Measurements from ENCODE around the gene KAT6B.

KAT6B gene

DNA sequence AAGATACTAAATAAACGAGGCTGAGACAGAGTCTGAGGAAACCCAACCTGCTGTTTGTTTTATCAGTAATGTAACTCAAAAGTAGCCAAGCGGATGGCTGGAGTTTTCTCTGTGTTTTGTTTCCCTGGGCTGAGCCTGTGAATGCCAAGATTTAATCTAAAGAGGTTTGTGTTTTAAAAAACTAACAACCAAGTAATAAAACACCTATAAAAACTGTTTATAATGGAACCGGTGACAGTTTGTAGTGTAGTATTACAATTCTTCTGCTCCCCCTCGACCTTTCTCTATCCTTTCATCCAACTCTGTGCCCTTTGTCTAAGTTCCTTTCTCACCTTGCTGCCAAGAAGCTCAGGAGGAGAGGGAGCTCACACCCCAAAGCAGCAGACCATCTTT is 2.6 kb upstream of the KAT6B start:
- DNase-seq (ENCODE audit: low read depth): no peak

DNA sequence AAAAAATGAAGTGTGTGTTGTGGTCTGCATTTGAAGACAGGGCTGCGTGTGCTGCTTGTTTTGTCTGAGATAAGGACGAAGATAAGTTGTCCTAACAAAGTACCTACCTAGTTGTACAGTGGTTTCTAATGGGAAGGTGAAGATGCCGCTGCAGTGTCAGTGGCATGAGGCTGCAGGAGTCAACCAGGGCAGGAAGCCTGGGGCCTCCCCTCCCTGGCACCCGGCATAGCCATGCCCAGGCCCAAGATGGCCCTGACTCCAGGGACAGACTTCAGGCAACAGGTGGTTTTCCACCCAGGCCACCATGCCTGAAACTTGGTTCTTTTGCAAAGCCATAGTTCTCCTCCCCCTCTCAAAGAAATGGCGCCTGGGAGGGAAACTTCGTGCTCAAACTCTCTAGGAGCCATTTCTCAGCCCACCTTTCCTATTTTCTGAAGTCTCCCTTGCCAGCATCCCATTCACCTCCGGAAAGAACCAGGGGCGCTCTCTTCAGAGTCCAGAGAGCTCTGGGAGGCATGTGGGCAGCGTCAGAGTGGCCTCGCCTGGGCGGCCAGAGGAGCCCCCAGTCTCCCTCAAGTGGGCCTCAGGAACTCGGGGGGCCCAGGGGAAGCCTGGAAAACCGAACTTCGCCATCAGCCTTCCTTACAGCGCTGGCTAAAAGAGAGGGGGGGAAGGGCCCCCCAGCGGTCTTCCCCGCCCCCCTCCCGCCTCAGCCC is 2.1 kb upstream of the KAT6B start:
- no peak for DNase-seq (ENCODE audit: low read depth)

DNA sequence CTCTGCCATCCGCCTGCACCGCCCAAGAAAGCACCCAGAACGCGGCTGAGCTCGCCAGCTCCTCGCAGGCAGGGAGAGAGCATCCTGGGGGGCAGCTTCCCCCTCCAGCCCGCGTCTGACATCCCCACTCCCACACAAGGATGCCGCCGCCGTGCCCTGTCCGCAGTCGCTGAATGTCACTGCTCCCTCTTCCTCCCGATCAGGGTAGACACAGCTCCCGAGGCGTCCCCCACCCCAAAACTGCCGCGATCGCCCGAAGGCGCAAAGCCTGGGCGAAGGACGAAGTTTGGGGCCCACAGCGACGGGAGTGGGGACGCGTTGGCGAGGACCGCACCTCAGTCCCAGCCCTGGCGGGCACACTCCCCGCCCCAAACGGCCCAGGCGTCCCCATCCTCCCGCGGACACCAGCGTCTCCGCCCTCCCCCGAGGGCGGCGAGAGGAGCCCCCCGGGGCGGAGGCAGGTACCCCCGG is 1.5 kb upstream of the KAT6B start:
- DNase-seq (ENCODE audit: low read depth): peak; percentile 11

DNA sequence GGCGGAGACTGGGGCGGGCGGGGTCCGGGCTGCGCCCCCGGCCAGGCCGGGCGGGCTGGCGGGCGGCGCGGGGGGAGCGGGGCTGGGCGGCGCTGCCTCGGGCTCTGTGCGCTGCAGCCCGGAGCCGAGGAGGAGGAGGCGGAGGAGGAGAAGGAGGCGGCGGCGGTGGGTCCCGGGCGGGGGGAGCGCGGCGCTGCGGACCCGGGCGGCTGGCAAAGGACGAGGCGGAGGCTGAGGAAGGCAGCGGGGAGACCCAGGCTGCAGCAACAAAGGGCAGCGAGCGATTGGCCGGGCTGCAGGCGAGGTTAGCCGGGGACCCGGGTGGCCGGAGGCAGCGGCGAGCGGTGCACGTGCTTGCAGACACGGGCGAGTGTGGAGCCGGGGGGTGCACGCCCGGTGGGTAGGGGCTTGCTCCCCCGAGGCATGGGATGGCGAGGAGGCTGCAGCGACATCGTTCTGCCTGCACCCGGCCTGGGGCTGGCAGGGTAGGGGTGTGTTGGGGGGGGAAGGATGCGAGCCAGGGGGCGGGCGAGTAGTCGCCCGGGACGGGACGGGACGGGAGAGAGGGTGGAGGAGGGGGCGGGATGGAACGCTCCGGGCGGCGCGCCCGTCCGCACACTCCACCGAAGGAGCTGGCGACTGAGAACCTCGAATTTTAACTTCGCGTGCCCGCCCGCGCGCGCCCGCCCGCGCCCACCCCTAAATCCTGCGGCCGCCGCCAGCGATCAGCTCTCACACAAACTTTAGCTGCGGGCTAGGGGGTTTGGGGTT is 844 bp upstream of the KAT6B start:
- no peak for DNase-seq (ENCODE audit: low read depth)

DNA sequence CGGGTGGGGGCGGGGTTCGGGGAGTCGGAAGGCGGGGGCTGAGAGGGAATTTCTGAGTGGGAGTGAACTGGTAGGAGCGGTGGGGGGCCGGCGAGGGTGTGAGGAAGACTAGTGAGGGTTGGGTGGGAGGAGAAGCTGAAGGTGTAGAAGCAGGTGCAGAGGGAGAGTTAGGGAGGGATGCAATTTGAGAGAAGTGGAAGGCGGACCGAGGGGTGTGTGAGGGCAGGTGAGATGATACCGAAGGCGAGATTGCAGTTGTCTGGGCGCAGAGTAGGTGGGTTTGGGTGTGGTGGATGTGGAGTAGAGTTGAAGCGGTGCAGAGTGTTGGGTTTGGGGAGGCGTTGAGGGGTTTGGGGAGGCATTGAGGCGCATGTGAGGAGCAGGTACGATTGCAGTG is 643 bp downstream of the KAT6B start:
- no peak for DNase-seq (ENCODE audit: low read depth)

DNA sequence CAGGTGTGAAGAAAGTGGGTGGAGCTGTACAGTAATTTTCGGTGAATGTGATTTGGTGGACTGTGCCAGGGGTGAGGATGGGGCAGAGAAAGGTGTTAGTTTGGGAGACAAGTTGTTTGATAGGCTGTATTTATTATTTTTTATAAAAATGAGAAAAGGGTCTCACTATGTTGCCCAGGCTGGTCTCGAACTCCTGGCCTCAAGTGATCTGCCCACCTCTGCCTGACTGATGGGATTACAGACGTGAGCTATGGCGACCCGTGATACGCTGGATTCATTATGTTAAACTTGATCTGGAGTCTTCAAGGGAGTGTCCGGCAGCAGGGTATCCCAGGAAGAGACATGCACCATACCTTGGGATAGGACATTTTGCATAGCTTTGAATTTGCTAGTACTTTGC is 1.3 kb downstream of the KAT6B start:
- DNase-seq (ENCODE audit: low read depth): no peak

DNA sequence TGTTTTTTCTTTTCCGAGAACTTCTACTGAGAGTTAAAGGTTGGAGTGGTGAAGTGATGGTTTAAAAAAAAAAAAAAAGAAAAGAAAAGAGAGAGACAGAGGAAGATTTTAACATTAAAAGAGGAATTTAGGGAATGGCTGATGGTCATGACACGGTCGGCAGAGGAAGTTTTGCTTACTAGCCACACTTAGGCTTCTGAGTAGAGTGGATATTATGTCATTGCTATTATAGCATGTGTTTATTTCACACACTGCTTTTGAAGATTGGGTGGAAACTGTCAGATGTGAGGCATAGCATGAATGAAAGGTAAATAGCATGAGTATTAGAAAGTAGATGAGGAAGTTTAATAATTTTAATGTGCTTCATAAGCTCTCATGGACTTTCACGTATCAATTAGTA is 2.5 kb downstream of the KAT6B start:
- DNase-seq (ENCODE audit: low read depth): no peak

DNA sequence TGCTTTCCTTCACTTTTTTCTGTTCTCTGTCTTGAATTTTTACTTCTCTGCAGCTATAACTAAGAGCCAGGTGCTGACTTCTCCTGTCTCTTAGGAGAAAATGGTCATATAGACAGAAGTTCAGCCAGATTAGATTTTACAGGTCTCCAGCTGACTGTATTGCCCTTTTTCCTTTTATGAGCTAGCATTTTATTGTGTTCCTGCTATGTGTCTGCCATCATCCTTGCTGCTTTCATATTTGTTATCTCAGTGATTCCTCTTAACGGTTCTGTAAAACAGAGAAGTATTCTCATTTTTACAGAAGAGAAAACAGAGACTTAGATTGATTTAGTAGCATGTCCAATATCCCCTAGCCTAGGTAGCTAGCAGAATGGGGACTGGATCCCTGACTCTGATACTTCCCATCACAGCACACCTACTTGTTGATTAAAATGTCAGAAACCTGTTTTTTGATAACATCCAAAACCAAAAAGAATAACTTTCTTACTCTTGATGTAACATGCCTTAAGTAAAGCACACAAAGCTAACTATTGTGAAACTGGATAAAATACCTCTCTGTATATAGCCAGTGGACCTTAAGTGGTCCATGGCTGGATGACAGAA is 5.2 kb downstream of the KAT6B start:
- no peak for DNase-seq (ENCODE audit: low read depth)

DNA sequence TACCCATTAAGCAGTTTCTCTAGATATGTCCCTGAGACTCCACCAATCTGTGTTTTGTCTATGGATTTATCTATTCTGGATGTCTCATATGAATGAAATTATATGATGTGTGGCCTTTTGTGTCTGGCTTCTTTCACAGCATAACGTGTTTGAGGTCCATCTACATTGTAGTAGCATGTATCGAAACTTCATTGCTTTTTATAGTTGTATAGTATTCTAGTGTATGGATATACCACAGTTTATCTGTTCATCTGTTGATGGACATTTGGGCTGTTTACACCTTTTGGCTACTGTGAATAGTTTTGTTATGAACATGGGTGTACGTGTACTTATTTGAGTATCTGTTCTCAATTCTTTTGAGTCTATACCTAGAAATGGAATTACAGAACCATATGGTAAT is 9.6 kb downstream of the KAT6B start:
- no peak for DNase-seq (ENCODE audit: low read depth)

DNA sequence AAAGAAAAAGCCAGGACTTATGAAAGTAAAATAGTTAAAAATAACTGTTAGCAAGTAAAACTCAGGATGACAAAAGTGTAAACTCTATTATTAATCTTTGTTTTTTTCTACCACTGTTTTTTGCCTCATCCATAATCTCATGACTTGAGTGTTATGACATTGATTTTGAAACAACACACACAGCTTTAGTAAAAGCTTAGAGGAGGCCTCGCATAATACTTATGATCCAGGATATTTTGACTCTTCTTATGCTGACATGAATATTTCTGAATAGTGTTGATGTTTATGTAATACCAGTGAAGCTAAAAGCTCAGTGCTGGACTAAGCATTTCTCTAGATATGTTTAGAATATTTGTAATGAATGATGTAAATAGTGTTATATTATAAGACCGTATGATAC is 10.5 kb downstream of the KAT6B start:
- no peak for DNase-seq (ENCODE audit: low read depth)

DNA sequence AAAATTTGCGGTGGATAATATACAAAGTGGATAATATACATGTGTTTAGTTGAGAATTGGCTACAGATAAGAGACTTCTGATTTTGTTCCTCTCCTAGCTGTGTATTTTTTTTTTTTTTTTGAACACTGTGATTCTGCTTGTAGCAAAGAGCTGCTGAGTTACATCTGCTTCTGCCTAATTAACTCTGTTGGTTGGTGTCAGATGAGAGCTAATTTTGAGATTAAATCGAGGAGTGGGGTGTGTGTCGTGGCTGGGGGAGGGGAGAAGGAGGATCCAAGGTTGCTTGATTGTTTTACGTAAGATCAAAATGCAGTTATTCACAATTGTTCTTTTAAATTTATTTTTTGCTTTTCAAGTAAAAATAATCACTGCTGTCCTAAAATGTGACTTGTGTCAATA is 11.3 kb downstream of the KAT6B start:
- no peak for DNase-seq (ENCODE audit: low read depth)

DNA sequence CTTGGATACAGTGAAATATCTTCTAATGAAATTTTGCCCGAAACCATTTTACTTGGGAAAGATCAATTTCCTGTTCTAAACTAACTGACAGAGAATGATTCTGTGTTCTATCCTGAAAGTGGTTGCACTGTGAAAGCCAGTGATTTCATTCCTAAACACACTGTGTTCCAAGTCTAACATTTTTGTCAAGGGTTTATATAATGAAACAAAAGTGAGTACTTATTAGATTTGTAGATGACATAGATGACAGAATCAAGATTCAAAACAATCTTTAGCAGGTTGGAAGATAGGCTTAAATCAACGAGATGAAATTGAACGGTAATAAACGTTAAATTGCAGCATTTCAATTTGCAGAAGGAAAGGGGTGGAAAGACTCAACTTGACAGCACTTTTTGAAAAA is 13.3 kb downstream of the KAT6B start:
- DNase-seq (ENCODE audit: low read depth): no peak

DNA sequence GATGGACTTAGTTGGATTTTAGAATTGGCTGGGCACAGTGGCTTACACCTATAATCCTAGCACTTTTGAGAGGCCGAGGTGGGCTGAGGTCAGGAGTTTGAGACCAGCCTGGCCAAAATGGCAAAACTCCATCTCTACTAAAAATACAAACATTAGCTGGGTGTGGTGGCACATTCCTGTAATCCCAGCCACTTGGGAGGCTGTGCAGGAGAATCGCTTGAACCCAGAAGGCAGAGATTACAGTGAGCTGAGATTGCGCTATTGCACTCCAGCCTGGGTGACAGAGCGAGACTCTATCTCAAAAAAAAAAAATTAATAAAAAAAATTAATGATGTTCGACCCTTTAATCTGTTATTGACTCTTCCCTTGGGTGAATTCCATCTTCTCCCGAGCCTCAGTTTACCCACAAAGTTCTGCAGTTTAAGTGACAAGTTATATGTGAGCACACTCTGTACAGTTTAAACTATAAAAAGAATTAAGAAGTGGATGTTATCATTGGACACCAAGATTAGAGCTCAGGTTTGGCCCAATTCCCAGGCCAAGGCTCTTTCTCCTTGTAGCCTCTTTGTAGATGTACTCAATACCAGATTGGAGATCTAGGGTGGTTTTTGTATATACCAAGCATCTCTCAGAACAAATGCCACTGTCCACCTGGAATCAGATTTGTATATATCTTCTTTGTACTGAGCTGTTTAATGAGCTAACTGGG is 15.0 kb downstream of the KAT6B start:
- DNase-seq (ENCODE audit: low read depth): no peak

DNA sequence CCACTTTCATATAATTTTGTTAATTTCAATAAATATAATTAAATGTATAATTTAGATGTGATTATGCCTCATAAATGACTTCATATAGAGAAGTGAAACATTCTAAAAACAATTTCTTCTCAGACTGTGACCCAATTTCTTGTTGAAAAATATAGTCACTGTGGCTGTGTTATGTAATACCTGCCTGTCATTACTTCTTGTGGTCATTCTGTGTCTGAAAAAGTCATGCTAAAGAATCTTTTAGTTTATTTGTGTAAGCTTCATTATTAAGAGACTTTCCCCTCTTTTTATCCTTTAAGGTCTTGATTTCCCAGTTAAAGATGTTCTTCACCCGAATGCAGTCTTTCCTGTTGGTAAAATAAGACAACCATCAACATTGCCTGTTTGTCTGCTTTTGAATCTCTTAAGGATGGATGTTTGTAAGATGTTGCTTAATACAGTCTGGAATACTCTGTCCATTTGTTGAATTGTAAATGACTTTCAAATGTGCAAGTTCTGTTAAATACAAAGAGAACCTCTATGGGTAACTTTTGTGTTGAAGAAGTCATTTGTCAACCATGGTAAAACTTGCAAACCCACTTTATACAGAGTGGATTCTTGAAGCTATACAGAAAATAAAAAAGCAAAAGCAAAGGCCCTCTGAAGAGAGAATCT is 16.0 kb downstream of the KAT6B start:
- no peak for DNase-seq (ENCODE audit: low read depth)

DNA sequence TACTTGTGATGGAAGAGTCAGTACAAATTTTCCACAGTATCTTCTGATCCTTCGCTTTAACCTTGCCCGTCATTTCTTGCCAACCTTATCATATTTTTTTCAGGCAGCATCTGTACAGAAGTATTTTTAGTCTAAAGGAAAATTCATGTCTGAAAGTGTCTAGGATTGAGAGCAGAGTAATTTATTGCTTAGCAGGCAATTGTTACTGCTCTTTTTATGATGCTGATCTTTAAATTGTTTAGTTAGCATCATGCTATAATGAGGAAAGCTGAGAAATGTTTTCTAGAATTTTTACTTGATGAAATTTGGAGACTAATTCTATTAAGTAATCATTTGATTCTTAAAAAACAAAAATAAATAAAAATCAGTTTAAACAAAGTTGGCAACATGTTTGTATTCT is 20.6 kb downstream of the KAT6B start:
- no peak for DNase-seq (ENCODE audit: low read depth)

DNA sequence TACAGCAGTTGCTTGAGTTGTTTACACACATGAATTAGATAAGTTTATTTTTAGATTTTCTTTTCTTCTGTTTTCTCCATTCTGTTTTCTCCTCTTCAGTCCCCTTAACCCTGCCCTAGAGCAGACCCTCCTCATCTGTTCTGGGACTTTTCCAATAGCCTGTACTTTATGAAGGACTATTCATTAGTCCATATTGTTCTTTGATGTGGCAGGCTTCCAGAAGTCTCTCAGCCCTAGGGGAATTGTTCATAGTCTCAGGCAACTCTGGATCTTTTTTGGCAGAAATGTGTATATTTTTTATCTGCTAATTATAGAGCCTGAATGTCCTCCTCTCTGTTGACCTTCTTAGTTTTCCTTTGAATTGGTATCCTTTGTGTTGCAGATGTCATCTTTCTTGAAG is 25.4 kb downstream of the KAT6B start:
- no peak for DNase-seq (ENCODE audit: low read depth)

DNA sequence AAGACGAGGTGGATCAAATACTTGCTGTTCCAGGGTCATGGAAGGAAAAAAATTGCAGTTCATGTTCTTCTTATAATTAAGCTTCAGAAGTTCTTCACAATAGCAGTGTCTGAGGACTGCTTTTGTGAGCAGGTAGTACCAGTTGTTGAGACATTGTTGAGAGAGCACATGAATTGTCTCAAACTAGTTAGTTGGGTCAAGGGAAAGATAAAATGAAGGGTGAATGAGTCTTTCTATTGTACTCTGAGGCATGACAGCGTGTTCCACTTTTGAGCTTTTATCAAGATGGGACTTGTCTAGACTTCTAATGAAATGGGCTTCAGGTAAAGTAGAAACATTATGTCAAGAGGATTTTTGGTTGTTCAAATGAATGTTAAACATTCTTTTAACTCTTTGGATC is 26.0 kb downstream of the KAT6B start:
- DNase-seq (ENCODE audit: low read depth): no peak

DNA sequence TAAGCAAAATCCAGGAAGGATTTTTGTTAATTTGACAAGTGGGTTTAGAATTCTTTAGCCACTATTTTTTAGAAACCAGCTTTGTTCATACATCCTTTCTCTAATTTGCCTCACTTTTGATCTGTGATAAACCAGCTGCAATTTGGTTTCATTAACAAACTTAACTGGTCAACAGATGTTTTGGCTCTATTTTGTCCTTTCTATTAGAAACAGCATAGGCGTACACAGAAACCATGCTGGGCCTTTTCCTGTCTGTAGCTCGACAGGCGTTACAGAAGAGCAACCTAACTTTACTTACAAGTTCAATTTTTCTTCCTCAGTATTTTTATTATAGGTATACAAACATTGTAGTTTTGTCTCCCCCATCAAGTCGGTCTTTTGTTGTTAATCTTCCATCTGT is 28.2 kb downstream of the KAT6B start:
- DNase-seq (ENCODE audit: low read depth): no peak

DNA sequence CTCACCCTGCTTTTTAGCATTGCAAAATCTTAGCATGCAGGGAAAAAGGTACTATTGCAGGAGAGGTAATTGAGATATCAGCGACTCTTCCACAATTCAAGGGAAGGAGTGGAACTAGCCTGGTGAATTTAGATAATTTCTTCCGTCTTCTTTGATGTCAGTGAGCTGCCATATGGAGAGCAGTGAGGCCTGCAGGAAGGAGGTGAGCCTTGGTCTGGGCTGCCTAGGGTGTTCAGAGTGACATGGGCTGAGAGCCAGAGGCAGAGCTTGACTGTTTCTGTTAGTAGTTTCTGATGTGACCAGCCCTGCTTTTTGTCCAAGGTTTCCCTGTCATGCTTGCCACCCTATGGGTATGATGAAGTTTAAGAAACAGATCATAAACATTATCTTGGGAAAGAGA is 28.6 kb downstream of the KAT6B start:
- DNase-seq (ENCODE audit: low read depth): no peak

DNA sequence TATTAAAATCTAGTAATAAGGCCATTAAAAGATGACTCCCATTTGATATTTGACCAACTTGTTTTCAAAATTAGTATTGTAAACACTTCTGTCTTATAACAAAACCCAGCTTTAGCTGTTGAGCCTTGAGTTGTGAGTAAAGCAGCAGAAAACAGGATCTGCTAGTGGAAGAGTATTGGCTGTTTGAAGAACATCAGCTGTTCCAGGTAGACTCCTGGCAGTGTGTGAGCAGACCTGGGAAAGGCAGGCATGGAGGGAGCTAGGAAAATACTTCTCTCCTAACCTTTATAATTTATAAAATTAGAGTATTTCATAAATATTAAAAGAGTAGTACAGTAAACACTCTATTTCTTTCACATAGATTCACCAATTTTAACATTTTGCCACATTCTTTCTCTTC is 29.0 kb downstream of the KAT6B start:
- DNase-seq (ENCODE audit: low read depth): no peak

DNA sequence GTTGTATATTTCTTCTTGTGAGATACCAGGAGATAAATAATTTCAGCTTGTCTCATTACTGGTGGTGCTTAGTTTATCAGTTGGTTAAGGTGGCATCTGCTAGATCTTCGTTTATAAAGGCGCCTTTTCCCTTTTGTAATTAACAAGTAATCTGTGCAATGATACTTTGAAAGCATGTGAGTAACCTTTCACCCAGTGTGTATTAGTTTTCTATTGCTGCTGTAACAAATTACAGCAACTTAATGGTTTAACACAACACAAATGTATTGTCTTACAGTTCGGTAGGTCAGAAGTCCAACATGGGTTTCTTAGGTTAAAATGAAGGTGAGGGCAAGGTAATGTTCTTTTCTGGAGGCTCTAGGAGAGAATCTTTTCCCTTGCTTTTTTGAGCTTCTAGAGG is 30.5 kb downstream of the KAT6B start:
- DNase-seq (ENCODE audit: low read depth): no peak

DNA sequence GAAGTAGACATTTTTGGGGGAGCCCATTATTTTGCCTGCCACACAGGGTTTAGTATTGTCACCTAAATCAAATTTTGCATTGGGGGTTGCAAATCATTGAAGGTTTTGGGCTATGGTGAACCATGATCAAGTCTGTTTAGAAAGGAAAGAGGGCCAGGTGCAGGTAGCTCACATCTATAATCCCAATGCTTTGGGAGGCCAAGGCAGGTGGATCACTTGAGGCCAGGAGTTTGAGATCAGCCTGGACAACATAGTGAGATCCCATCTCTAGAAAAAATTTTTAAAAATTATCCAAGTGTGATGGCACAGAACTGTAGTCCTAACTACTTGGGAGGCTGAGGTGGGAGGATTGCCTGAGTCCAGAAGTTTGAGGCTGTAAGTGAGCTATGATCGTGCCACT is 31.2 kb downstream of the KAT6B start:
- DNase-seq (ENCODE audit: low read depth): no peak
